ENCODE measurements around the gene PRUNE2.
"Not testable (repeated sequence)": the region's sequence is repeated elsewhere in the genome, so short reads cannot be mapped to it uniquely, and the experiment has no call there.

The PRUNE2 gene

DNA sequence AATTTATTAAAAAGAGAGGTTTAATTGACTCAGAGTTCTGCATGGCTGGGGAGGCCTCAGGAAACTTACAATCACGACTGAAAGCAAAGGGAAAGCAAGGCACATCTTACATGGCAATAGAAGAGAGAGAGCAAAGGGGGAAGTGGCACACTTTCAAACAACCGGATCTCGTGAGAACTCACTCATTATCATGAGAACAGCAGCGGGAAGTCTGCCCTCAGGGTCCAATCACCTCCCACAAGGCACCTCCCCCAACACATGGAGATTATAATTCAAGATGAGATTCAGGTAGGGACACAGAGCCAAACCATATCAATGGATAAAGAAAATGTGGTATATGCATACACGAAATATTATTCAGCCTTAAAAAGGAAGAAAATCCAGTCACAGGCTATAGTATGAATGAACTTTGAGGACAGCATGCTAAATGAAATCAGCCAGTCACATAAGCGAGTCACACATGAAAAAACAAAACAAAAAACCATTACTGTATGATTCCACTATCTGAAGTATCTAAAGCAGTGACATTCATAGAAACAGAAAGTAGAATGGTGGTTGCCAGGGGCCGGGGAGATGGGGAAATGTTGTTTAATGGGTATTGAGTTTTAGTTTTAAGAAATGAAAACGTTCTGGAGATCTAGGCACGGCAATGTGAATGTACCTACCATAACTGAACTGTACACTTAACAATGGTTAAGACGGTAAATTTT lies 225.0 kb downstream of the PRUNE2 start:
- no peak overlapping the region for H3K27ac ChIP-seq
- TF ChIP-seq CTCF (conservative IDR thresholded peaks at IDR 0.05), result no peak

DNA sequence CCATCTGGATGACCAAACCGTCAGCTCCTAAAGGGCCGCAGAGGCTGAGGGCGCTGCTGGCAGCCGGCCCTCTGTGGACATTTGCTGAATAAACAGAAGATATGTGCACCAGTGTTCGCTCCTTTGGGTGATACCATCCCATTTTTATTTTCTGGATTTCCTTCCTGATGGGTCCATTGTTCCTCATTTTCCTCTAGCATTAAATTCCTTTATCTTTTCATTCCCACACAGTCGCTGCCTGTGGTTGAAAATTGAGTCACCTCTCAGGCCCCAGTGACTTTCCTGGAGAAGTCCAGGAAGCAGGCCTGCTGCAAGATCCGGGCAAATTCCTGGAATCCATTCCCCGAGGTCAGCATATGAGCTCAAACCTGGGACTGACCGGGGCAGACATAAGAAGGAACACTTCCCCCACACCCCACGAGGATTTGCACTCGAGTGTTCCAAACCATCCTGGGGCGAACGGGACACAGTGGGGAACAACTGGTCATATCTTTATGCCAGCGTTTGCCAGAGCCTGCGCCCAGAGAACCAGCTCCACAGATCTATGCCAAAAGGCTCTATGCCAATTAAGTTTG lies 228.3 kb downstream of the PRUNE2 start:
- peak overlapping the region; percentile 90 for H3K27ac ChIP-seq
- no peak; the same call in 1 of the 2 replicates for TF ChIP-seq CTCF (conservative IDR thresholded peaks at IDR 0.05)

DNA sequence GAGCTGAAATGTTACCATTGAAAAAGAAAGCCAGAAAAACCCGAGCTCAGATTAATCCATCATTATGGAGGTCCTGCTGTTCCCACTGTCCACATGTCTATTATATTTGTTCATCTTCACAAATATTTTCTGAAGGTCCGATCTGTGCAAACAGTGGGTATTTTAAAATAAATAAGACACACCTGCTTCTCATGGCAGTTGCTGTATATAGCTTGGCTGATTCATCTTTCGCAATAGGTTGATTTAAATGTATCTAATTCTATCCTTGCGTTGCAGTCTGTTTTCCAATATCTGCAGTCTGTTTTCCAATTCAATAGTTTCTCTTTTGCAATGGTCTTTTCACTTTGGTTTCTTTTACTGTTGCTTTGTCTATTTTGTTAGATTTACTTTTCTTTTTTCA lies 229.1 kb downstream of the PRUNE2 start:
- no peak for TF ChIP-seq CTCF (conservative IDR thresholded peaks at IDR 0.05)
- H3K27ac ChIP-seq, result peak overlapping the region; percentile 90

DNA sequence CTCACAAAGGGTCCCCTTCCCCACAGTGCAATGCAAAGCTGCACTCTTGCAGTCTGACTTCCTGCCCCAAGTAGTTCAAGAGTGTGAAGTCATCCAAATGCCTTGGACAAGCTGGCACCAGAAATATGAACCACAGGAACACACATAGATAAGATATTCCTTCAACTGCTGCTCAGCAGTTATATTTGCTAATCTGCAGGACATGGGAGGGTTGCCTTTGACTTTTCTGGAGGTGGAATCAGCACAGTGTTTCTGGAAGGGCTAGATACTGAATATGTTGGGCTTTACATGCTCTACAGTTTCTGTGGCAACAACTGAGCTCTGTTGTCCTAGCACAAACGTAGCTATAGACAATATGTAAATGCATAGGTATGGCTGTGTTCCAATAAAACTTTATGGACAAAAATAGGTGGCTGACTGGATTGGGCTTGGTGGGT lies 238.4 kb downstream of the PRUNE2 start:
- no peak overlapping the region; the same call in 1 of the 2 replicates for H3K27ac ChIP-seq
- TF ChIP-seq CTCF (conservative IDR thresholded peaks at IDR 0.05), result no peak

- H3K27ac ChIP-seq, result not testable (repeated sequence)
Measured at GRCh38 chr9:76665966-76666365, 239.9 kb downstream of the PRUNE2 start.

- peak overlapping the region; percentile 89 for H3K27ac ChIP-seq
- TF ChIP-seq CTCF (conservative IDR thresholded peaks at IDR 0.05), result no peak
Measured at GRCh38 chr9:76665458-76665857, 240.5 kb downstream of the PRUNE2 start.

- no peak for TF ChIP-seq CTCF (conservative IDR thresholded peaks at IDR 0.05)
- H3K27ac ChIP-seq, result peak overlapping the region; percentile 89
Measured at GRCh38 chr9:76664120-76664519, 241.8 kb downstream of the PRUNE2 start.

All from VCaP (cell line).